HepG2 (cell line): ENCODE measurements around the gene C11orf21. TPM values are rescaled to one million over a fixed set of nuclear protein-coding genes. Genes with fewer than 3 reads are reported as not detected.

Source experiments
- JARID2 ChIP-seq: sonication (generic); formaldehyde crosslinking; IDR thresholded peaks from 2 replicates; pipeline ENCODE4 v1.8.1; 2023; ENCODE audit warnings: missing genetic modification reagents, inconsistent platforms; ENCODE audit not compliant: insufficient replicate concordance
- SIX4 ChIP-seq: sonication (generic); formaldehyde crosslinking; IDR thresholded peaks from 2 replicates; pipeline ENCODE4 v1.4.0; 2020; ENCODE audit warnings: missing genetic modification reagents
- ZNF503 ChIP-seq: sonication (generic); formaldehyde crosslinking; IDR thresholded peaks from 2 replicates; pipeline ENCODE4 v1.4.0; 2020; ENCODE audit warnings: missing genetic modification reagents
- ZUFSP ChIP-seq: sonication (generic); formaldehyde crosslinking; IDR thresholded peaks from 2 replicates; pipeline ENCODE4 v1.9.0; 2021; ENCODE audit warnings: missing genetic modification reagents, mild to moderate bottlenecking, borderline replicate concordance
- polyA plus RNA-seq, 8 experiments: library from polyadenylated mRNA; depleted of rRNA in 3 of 8; stranded (reverse) in 7 of 8; unstranded in 1 of 8; fragments of >200 nt; fragmentation: Illumina TruSeq in 4 of 8; extraction: Trizol in 4 of 8; gene quantifications; 2 replicates each; pipeline versions ENCODE4 v1.2.1 to v1.2.3, GENCODE V29; 2011 to 2016; ENCODE audit warnings: low read depth in 4 of 8, missing spikeins in 1 of 8, mixed read lengths in 1 of 8; ENCODE audit not compliant: insufficient read depth in 1 of 8
- total RNA-seq, 5 experiments: library from RNA; depleted of rRNA; stranded (reverse); fragments of >200 nt; fragmentation: Illumina TruSeq; extraction: Trizol; gene quantifications; 2 replicates each; pipeline ENCODE4 v1.2.3, GENCODE V29; 2016; ENCODE audit warnings: low read depth in 1 of 5
- TF ChIP-seq, protein P1 (sequence below): sonication (generic); formaldehyde crosslinking; IDR thresholded peaks from 2 replicates; pipeline ENCODE4 v1.8.0; 2022; ENCODE audit warnings: missing genetic modification reagents, mild to moderate bottlenecking, moderate library complexity, borderline replicate concordance

Gene C11orf21
- total and polyA plus RNA-seq, 2 of the 13 experiments (the other 11 are each of a cell fraction or from before 2014, with no cell fraction given) = 0.08 TPM; not detected in 1

GRCh38 chr11:2308713-2309112 lies 7.0 kb upstream of the C11orf21 start (continued):
- TF ChIP-seq ZUFSP (CRISPR knock-in tag) = no peak
- no peak for TF ChIP-seq ZNF503 (CRISPR knock-in tag)
- no peak for TF ChIP-seq JARID2 (CRISPR knock-in tag)
- no peak for TF ChIP-seq SIX4 (CRISPR knock-in tag)
- TF ChIP-seq, protein P1, sequence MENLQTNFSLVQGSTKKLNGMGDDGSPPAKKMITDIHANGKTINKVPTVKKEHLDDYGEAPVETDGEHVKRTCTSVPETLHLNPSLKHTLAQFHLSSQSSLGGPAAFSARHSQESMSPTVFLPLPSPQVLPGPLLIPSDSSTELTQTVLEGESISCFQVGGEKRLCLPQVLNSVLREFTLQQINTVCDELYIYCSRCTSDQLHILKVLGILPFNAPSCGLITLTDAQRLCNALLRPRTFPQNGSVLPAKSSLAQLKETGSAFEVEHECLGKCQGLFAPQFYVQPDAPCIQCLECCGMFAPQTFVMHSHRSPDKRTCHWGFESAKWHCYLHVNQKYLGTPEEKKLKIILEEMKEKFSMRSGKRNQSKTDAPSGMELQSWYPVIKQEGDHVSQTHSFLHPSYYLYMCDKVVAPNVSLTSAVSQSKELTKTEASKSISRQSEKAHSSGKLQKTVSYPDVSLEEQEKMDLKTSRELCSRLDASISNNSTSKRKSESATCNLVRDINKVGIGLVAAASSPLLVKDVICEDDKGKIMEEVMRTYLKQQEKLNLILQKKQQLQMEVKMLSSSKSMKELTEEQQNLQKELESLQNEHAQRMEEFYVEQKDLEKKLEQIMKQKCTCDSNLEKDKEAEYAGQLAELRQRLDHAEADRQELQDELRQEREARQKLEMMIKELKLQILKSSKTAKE (CRISPR knock-in tag) = no peak
